ENCODE results near the gene DCAF6.

DNA sequence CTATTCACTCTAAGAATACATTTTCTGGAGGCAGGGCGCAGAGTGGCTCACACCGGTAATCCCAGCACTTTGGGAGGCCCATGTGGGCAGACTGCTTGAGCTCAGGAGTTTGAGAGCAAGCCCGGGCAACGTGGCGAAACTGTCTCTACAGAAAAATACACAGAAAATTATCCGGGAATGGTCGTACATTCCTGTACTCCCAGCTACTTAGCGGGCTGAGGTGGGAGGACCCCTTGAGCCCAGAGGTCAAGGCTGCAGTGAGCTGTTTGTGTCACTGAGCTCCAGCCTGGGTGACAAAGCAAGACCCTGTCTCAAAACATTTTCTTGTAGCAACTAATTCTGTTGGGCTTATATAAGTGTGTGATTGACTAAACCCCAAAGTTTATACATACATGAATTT lies 169.8 kb downstream of the DCAF6 start:
- TF ChIP-seq, protein P1, sequence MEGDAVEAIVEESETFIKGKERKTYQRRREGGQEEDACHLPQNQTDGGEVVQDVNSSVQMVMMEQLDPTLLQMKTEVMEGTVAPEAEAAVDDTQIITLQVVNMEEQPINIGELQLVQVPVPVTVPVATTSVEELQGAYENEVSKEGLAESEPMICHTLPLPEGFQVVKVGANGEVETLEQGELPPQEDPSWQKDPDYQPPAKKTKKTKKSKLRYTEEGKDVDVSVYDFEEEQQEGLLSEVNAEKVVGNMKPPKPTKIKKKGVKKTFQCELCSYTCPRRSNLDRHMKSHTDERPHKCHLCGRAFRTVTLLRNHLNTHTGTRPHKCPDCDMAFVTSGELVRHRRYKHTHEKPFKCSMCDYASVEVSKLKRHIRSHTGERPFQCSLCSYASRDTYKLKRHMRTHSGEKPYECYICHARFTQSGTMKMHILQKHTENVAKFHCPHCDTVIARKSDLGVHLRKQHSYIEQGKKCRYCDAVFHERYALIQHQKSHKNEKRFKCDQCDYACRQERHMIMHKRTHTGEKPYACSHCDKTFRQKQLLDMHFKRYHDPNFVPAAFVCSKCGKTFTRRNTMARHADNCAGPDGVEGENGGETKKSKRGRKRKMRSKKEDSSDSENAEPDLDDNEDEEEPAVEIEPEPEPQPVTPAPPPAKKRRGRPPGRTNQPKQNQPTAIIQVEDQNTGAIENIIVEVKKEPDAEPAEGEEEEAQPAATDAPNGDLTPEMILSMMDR (IDR thresholded peaks at IDR 0.05): no peak
- TF ChIP-seq POLR2AphosphoS5 (IDR thresholded peaks at IDR 0.05): no peak
- no peak for TF ChIP-seq POLR2A (IDR thresholded peaks at IDR 0.05)

Data from gastroesophageal sphincter (tissue), 3 donors.